HL-60 (cell line): ENCODE results near the gene TTLL11.

Experiments used
- CTCF ChIP-seq: IDR thresholded peaks from one replicate; pipeline ENCODE4 v1.5.1; 2011; ENCODE audit warnings: low read length, control low read depth, inconsistent platforms; ENCODE audit not compliant: insufficient read depth
- GABPA ChIP-seq: IDR thresholded peaks from 2 replicates; pipeline ENCODE4 v1.6.1; 2012; ENCODE audit warnings: low read depth
- POLR2AphosphoS5 ChIP-seq: IDR thresholded peaks from 2 replicates; pipeline ENCODE4 v1.6.1; 2012; ENCODE audit warnings: low read depth
- REST ChIP-seq: IDR thresholded peaks from 2 replicates; pipeline ENCODE4 v1.6.1; 2012; ENCODE audit warnings: low read depth; ENCODE audit not compliant: insufficient replicate concordance
- SPI1 ChIP-seq: IDR thresholded peaks from 2 replicates; pipeline ENCODE4 v1.6.1; 2012; ENCODE audit warnings: low read depth, mild to moderate bottlenecking, borderline replicate concordance

DNA sequence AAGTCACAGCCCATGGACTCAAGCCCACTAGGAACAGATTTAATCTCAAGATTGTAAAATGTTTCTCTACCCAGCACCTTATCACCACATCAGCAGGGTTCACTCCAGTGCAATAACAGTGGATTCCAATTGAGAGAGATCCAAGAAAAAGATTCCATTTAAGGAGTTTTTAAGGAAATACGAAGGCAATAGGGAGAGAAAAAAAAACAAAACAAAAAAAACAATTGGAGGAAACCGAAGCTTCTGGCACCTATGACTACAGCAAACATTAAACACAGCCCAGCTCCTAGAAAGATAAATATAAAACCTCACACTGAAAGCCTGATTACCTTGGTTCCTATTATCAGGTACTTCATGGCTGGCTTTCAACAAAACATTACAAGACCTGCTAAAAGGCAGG lies 249.0 kb downstream of the TTLL11 start:
- TF ChIP-seq GABPA (no peak), CTCF (no peak), POLR2AphosphoS5 (no peak), REST (no peak), SPI1 (no peak)
